Measurements from ENCODE around the gene SLC7A14.

Gene SLC7A14

GRCh38 chr3:170532573-170532972 lies 53.3 kb downstream of the SLC7A14 start:
- DNase-seq: peak; percentile 30 to 57

GRCh38 chr3:170531657-170532335 lies 54.1 kb downstream of the SLC7A14 start:
- no peak for DNase-seq

- DNase-seq: no peak
These were observed 54.8 kb downstream of the SLC7A14 start for GRCh38 chr3:170531054-170531453.

GRCh38 chr3:170529912-170530311 lies 56.0 kb downstream of the SLC7A14 start:
- no peak for DNase-seq

GRCh38 chr3:170529346-170529745 lies 56.5 kb downstream of the SLC7A14 start:
- no peak for DNase-seq

- no peak for DNase-seq
These were observed 57.1 kb downstream of the SLC7A14 start for GRCh38 chr3:170528726-170529125.

- no peak for DNase-seq
These were observed 61.8 kb downstream of the SLC7A14 start for GRCh38 chr3:170524073-170524472.

- no peak for DNase-seq
These were observed 62.6 kb downstream of the SLC7A14 start for GRCh38 chr3:170523248-170523647.

- DNase-seq: no peak
These were observed 63.7 kb downstream of the SLC7A14 start for GRCh38 chr3:170522201-170522600.

- no peak for DNase-seq
These were observed 64.9 kb downstream of the SLC7A14 start for GRCh38 chr3:170520996-170521395.

GRCh38 chr3:170517242-170517945 lies 68.5 kb downstream of the SLC7A14 start:
- no peak for DNase-seq

GRCh38 chr3:170513642-170514041 lies 72.2 kb downstream of the SLC7A14 start:
- DNase-seq: no peak

- DNase-seq: no peak
These were observed 74.5 kb downstream of the SLC7A14 start for GRCh38 chr3:170511371-170511770.

GRCh38 chr3:170508839-170509238 lies 77.0 kb downstream of the SLC7A14 start:
- DNase-seq: no peak

GRCh38 chr3:170508291-170508690 lies 77.6 kb downstream of the SLC7A14 start:
- DNase-seq: no peak

- no peak for DNase-seq
These were observed 78.8 kb downstream of the SLC7A14 start for GRCh38 chr3:170507063-170507462.

GRCh38 chr3:170506556-170506955 lies 79.3 kb downstream of the SLC7A14 start:
- no peak for DNase-seq

GRCh38 chr3:170502297-170502696 lies 83.6 kb downstream of the SLC7A14 start:
- no peak for DNase-seq

GRCh38 chr3:170500995-170501394 lies 84.9 kb downstream of the SLC7A14 start:
- no peak for DNase-seq

- DNase-seq: no peak
These were observed 85.4 kb downstream of the SLC7A14 start for GRCh38 chr3:170500462-170500861.

GRCh38 chr3:170499562-170500156 lies 86.2 kb downstream of the SLC7A14 start:
- DNase-seq: no peak

- DNase-seq: no peak
These were observed 88.4 kb downstream of the SLC7A14 start for GRCh38 chr3:170497207-170498095.

GRCh38 chr3:170496868-170497140 lies 89.1 kb downstream of the SLC7A14 start:
- no peak for DNase-seq

Data from NCI-H187 (cell line).